Panc1 (cell line): ENCODE measurements around the gene DPT.

ENCODE experiments used
- POLR2AphosphoS5 ChIP-seq: IDR thresholded peaks from 2 replicates; pipeline ENCODE4 v1.6.1; 2012; ENCODE audit warnings: mild to moderate bottlenecking, low read depth, low read length, moderate library complexity
- REST ChIP-seq, 2 experiments: IDR thresholded peaks; 2 replicates each; pipeline ENCODE4 v1.6.1; 2011 to 2012; ENCODE audit warnings: low read depth in 2 of 2, control low read depth in 1 of 2, low read length in 1 of 2, mild to moderate bottlenecking in 1 of 2, moderate library complexity in 1 of 2; ENCODE audit not compliant: insufficient read depth in 1 of 2
- SIN3A ChIP-seq: IDR thresholded peaks from 2 replicates; pipeline ENCODE4 v1.6.1; 2012; ENCODE audit warnings: low read depth, mild to moderate bottlenecking, low read length, moderate library complexity, borderline replicate concordance; ENCODE audit not compliant: insufficient read depth
- TCF7L2 ChIP-seq: IDR thresholded peaks from 2 replicates; pipeline ENCODE4 v1.6.1; 2011; ENCODE audit warnings: mild to moderate bottlenecking, low read depth, low read length, inconsistent platforms
- TF ChIP-seq, protein P1 (sequence below): fragments of 450-650 bp; IDR thresholded peaks from 2 replicates; pipeline ENCODE4 v1.5.1; 2017; ENCODE audit warnings: mild to moderate bottlenecking

DNA sequence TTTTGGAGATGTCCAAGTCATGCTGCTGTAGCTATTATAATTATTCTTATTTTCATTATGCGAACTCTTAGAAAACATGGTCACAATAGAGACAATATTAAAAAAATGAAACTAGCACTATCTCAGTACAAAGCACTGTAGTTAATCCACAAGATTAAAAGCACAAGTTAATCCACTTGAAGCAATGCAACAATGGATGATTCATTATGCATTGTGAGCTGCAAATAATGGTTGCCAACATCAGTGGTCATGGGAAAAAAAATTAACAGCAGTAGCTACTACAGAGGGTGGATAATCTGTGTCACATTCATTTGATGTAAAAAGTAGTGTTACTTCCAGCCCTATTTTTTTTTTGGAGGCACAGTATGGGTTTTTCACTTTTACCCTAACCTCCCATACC lies 56.7 kb downstream of the DPT start:
- TF ChIP-seq, protein P1, sequence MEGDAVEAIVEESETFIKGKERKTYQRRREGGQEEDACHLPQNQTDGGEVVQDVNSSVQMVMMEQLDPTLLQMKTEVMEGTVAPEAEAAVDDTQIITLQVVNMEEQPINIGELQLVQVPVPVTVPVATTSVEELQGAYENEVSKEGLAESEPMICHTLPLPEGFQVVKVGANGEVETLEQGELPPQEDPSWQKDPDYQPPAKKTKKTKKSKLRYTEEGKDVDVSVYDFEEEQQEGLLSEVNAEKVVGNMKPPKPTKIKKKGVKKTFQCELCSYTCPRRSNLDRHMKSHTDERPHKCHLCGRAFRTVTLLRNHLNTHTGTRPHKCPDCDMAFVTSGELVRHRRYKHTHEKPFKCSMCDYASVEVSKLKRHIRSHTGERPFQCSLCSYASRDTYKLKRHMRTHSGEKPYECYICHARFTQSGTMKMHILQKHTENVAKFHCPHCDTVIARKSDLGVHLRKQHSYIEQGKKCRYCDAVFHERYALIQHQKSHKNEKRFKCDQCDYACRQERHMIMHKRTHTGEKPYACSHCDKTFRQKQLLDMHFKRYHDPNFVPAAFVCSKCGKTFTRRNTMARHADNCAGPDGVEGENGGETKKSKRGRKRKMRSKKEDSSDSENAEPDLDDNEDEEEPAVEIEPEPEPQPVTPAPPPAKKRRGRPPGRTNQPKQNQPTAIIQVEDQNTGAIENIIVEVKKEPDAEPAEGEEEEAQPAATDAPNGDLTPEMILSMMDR = no peak
- TF ChIP-seq TCF7L2 = no peak
- TF ChIP-seq POLR2AphosphoS5 = no peak
- no peak for TF ChIP-seq REST (IDR thresholded peaks at IDR 0.05; ENCODE audit: insufficient read depth in 1 of 2, low read depth in 2 of 2, low read length in 1 of 2)
- no peak for TF ChIP-seq SIN3A
